ENCODE results near the gene SEC22C. TPM values are rescaled to one million over a fixed set of nuclear protein-coding genes. Genes with fewer than 3 reads are reported as not detected.
"Not testable (repeated sequence)": the region's sequence is repeated elsewhere in the genome, so short reads cannot be mapped to it uniquely, and the experiment has no call there.

Gene SEC22C
- total and polyA plus RNA-seq, 7 experiments from 2014 or later = 38.0 to 54.8 (median 50.4) TPM

DNA sequence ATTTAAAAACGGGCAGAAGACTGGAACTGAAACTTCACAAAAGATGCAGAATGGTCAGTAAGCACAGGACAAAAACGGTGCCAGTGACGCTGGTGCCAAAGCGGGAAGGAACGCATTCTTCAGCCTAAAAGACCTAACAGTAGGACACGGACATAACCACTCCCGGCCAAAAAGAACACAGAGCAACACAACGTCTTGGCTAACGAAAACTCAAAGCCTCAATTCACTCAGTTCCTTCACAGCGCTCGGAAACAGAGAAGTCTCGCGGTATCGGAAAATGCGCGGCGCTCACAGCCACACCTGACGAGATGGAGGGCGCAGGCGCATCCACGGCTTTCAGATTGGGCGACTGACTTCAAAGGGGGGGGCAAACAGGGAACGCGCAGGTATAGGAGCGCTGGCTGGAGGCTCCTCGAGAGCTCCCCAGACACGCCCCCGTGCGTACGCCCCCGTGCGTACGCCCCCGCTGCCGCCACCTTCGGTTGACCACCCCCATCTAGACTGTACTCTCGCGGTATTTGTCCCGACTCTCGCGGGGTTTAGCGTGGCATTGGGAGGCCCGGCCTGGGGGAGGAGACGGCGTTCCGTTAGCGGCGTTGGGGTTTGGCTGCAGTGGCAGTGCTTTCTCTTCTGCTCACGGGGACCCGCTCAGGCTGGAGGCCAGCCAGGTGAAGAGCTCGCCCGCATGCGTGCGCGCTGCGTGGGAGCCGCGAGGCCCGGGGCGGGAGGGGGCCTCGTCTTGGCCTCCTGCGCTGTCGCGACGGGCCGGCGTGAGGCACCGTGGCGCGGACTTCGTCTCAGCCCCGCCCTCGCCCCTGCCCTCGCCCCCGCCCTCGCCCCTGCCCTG, 18.6 kb upstream of the SEC22C start, which contains the start of gene NKTR:
Gene NKTR, plus strand, starts transcription at position 576 of the 847 bp plus-strand sequence. CDS start 321 bp downstream, outside the sequence.
- Mint-ChIP-seq H3K36me3 (peaks cover 0 to 30% (median 26%) of the 10 kb centered on the region in 5 donors), H3K4me3 (peak within 1 kb of the TSS; percentile 91 to 98 (median 95)), H3K9me3 (peaks cover 0 to 8% (median 0%) of the 10 kb centered on the region in 11 donors), H3K27ac (peak within 1 kb of the TSS; percentile 95 to 99 (median 98)), H3K27me3 (peaks cover 0 to 2% (median 0%) of the 10 kb centered on the region in 5 donors), H3K4me1 (peaks cover 26 to 53% (median 43%) of the 10 kb centered on the region in 7 donors)
- Histone ChIP-seq H3K36me3 (ENCODE audit: control insufficient read depth in 2 of 3, insufficient read depth in 3 of 3, low read length in 3 of 3) (peaks cover 0 to 13% (median 6%) of the 10 kb centered on the region in 3 experiments), H3K27ac (ENCODE audit: low read depth, low read length) (peak within 1 kb of the TSS; percentile 93), H3K4me1 (ENCODE audit: control insufficient read depth in 2 of 2, insufficient read depth in 2 of 2, low read length in 2 of 2) (peaks cover 11 to 25% of the 10 kb centered on the region in 2 donors), H3K4me3 (ENCODE audit: low read length) (peak within 1 kb of the TSS; percentile 75), H3K9me3 (ENCODE audit: control insufficient read depth in 2 of 3, low read length in 3 of 3) (no peaks in the 10 kb centered on the region), H3K27me3 (ENCODE audit: control insufficient read depth in 2 of 2, insufficient read depth in 2 of 2, low read length in 2 of 2) (no peaks in the 10 kb centered on the region)
- intact Hi-C loops (cut with micrococcal nuclease) = loop anchor here (1.0 to 10.0 kb wide), 14 partner anchors 10 to 1734 kb away; partner anchors contain the start of genes SS18L2 (in 2 of the 2), ABHD5 (in 1 of the 2), CCDC13 (in 1 of the 2) and CTNNB1 (in 1 of the 2)
- CTCF ChIA-PET = interaction anchor here (1.1 kb wide), 1 partner anchor 10 kb away, joined by 4 read pairs; the partner anchor contains the start of gene SS18L2
- ATAC-seq (peak; percentile 97), DNase-seq (peak; percentile 98 to 100 (median 100))
- POLR2A ChIA-PET = interaction anchor here (0.9 to 3.8 kb wide), 17 partner anchors 9 to 145 kb away, joined by 3 to 63 read pairs (median 6); partner anchors contain the start of genes SEC22C, SS18L2 and ZBTB47

DNA sequence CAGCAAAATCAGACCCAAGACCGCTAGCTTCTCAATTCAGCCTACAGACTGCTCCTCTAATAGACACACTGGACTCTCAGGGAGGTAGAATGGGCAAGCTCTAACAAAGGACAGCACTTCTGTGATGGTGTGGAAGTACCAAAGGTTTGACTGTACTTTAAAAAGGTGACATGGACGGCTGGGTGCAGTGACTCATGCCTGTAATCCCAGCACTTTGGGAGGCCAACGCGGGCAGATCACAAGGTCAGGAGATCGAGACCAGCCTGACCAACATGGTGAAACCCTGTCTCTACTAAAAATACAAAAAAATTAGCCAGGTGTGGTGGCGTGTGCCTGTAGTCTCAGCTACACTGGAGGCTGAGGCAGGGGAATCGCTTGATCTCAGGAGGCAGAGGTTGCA, 15.3 kb upstream of the SEC22C start:
- H3K9me3 Mint-ChIP-seq = not testable (repeated sequence)
- POLR2A ChIA-PET = interaction anchor here (0.9 to 1.4 kb wide), 3 partner anchors 8 to 40 kb away, joined by 3 read pairs; no protein-coding TSS in a partner anchor
- H3K36me3 Mint-ChIP-seq = peaks cover 0 to 24% (median 20%) of the 10 kb centered on the region in 5 donors

DNA sequence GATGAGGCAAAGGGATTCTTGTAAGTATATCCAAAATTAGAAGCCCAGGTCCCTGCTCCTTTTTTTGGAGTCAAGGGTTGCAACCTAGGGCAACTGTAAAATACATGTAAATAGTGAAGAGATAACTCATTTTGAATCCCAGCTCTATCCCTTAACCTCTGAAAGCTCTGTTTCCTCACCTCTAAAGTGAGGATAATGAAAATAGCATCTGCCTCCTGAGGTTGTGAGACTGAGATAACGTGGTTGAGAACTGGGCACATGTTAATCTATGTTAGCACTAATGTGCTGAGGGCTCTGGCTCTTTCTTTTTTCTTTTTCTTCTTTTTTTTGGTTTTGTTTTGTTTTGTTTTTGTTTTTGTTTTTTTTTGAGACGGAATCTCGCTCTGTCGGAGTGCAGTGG, 13.9 kb upstream of the SEC22C start:
- ATAC-seq (no peak), DNase-seq (no peak)
- peaks cover 13 to 53% (median 40%) of the 10 kb centered on the region in 7 donors for H3K4me1 Mint-ChIP-seq
- H3K36me3 Mint-ChIP-seq = peaks cover 0 to 24% (median 19%) of the 10 kb centered on the region in 5 donors
- Histone ChIP-seq H3K9me3 (ENCODE audit: control insufficient read depth in 2 of 3, low read length in 3 of 3) (no peaks in the 10 kb centered on the region), H3K4me1 (ENCODE audit: control insufficient read depth in 2 of 2, insufficient read depth in 2 of 2, low read length in 2 of 2) (peaks cover 12 to 16% of the 10 kb centered on the region in 2 donors), H3K36me3 (ENCODE audit: control insufficient read depth in 2 of 3, insufficient read depth in 3 of 3, low read length in 3 of 3) (peaks cover 9 to 24% (median 16%) of the 10 kb centered on the region in 3 experiments), H3K27me3 (ENCODE audit: control insufficient read depth in 2 of 2, insufficient read depth in 2 of 2, low read length in 2 of 2) (no peaks in the 10 kb centered on the region), H3K4me3 (ENCODE audit: low read length) (no peak overlapping the region), H3K27ac (ENCODE audit: low read depth, low read length) (no peak overlapping the region)
- ChIA-PET POLR2A (interaction anchor here (1.5 kb wide), 1 partner anchor 13 kb away, joined by 4 read pairs; the partner anchor contains the start of gene SEC22C), CTCF (no interaction called here)
- peak overlapping the region in 1 of 9 donors; percentile 74 for H3K27ac Mint-ChIP-seq
- peaks cover 0 to 2% (median 0%) of the 10 kb centered on the region in 5 donors for H3K27me3 Mint-ChIP-seq
- no peak overlapping the region for H3K4me3 Mint-ChIP-seq
- intact Hi-C loops (cut with micrococcal nuclease) = no loop called here
- no peaks in the 10 kb centered on the region for H3K9me3 Mint-ChIP-seq

More for the DNA sequence above, 15.3 kb upstream of the SEC22C start:
- intact Hi-C loops (cut with micrococcal nuclease); H3K27ac ChIP-seq (ENCODE audit: low read depth, low read length); H3K27me3 ChIP-seq (ENCODE audit: control insufficient read depth in 2 of 2, insufficient read depth in 2 of 2, low read length in 2 of 2); H3K4me3 ChIP-seq (ENCODE audit: low read length); H3K9me3 ChIP-seq (ENCODE audit: control insufficient read depth in 2 of 3, low read length in 3 of 3); ATAC-seq; DNase-seq; H3K4me3 Mint-ChIP-seq; H3K27me3 Mint-ChIP-seq: not testable (repeated sequence)
- CTCF ChIA-PET = interaction anchor here (0.7 kb wide), 1 partner anchor 50 kb away, joined by 3 read pairs; no protein-coding TSS in a partner anchor
- Histone ChIP-seq H3K36me3 (ENCODE audit: control insufficient read depth in 2 of 3, insufficient read depth in 3 of 3, low read length in 3 of 3) (peaks cover 9 to 27% (median 16%) of the 10 kb centered on the region in 3 experiments), H3K4me1 (ENCODE audit: control insufficient read depth in 2 of 2, insufficient read depth in 2 of 2, low read length in 2 of 2) (peaks cover 5 to 15% of the 10 kb centered on the region in 2 donors)
- Mint-ChIP-seq H3K27ac (peak overlapping the region in 2 of 9 donors; percentile 13 to 55), H3K4me1 (peaks cover 22 to 48% (median 40%) of the 10 kb centered on the region in 7 donors)

DNA sequence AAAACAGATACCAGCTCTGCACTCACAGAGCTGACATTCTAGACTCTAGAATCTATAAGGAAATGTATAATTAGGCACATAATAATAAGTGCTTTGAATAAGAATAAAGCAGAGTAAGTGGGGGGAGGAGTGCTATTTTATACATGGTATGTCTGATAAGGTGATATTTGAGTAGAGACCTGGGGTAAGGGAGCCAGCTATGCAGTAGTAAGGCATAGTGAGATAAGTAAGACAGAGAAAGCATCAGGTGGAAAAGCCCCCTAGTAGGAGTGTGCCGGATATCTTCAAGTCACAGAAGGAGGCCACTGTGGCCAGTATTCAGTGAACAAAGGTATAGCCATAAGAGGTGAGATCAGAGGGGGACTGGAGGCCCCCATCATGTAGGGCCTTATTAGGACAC, 11.9 kb upstream of the SEC22C start:
- H3K36me3 ChIP-seq (ENCODE audit: control insufficient read depth in 2 of 3, insufficient read depth in 3 of 3, low read length in 3 of 3) = peaks cover 9 to 24% (median 16%) of the 10 kb centered on the region in 3 experiments
- Mint-ChIP-seq H3K36me3 (peaks cover 0 to 24% (median 19%) of the 10 kb centered on the region in 5 donors), H3K4me1 (peaks cover 8 to 55% (median 40%) of the 10 kb centered on the region in 7 donors), H3K27ac (peak overlapping the region in 4 of 9 donors; percentile 8 to 54 (median 40)), H3K4me3 (no peak overlapping the region), H3K9me3 (no peaks in the 10 kb centered on the region), H3K27me3 (no peaks in the 10 kb centered on the region)
- ATAC-seq = no peak
- CTCF ChIA-PET = interaction anchor here (0.6 kb wide), 1 partner anchor 17 kb away, joined by 3 read pairs; no protein-coding TSS in a partner anchor
- H3K4me3 ChIP-seq (ENCODE audit: low read length) = no peak overlapping the region
- POLR2A ChIA-PET = interaction anchor here (0.8 to 1.3 kb wide), 2 partner anchors 11 to 58 kb away, joined by 3 to 6 read pairs; no protein-coding TSS in a partner anchor
- H3K9me3 ChIP-seq (ENCODE audit: control insufficient read depth in 2 of 3, low read length in 3 of 3) = no peaks in the 10 kb centered on the region
- peaks cover 13 to 14% of the 10 kb centered on the region in 2 donors for H3K4me1 ChIP-seq (ENCODE audit: control insufficient read depth in 2 of 2, insufficient read depth in 2 of 2, low read length in 2 of 2)
- no peak overlapping the region for H3K27ac ChIP-seq (ENCODE audit: low read depth, low read length)
- DNase-seq = no peak
- no peaks in the 10 kb centered on the region for H3K27me3 ChIP-seq (ENCODE audit: control insufficient read depth in 2 of 2, insufficient read depth in 2 of 2, low read length in 2 of 2)
- intact Hi-C loops (cut with micrococcal nuclease) = loop anchor here in 1 of 2 donors (5.0 kb wide), 1 partner anchor 209 kb away; the partner anchor contains the start of gene HIGD1A

DNA sequence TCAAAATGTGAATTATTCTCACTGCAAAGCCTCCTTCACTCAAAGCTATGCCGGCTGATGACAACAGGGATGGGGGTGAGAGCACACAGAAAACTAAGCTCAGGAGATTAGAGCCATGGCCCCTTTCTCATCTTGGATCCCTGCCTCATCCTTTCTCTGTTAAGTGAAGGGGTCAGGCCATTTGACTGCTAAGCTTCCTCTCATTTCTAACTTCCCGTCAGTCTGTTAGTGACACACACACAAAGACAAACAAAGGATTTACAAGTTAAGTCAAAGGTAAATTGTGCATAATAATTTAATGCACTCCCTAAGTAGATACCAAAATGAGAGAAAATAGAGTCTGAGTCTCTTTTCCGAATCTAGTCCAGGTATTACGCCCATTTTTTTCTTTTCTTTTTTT, 10.0 kb upstream of the SEC22C start:
- DNase-seq = no peak
- no peaks in the 10 kb centered on the region for H3K9me3 ChIP-seq (ENCODE audit: control insufficient read depth in 2 of 3, low read length in 3 of 3)
- peak overlapping the region; percentile 55 for H3K4me3 ChIP-seq (ENCODE audit: low read length)
- ATAC-seq = no peak
- POLR2A ChIA-PET = interaction anchor here (1.8 to 4.6 kb wide), 4 partner anchors 10 to 47 kb away, joined by 5 to 63 read pairs (median 18); partner anchors contain the start of genes NKTR and SEC22C
- peaks cover 8 to 47% (median 38%) of the 10 kb centered on the region in 7 donors for H3K4me1 Mint-ChIP-seq
- H3K36me3 Mint-ChIP-seq = peaks cover 0 to 19% (median 15%) of the 10 kb centered on the region in 5 donors
- peak overlapping the region in 8 of 9 donors; percentile 59 to 100 (median 96) for H3K27ac Mint-ChIP-seq
- no peaks in the 10 kb centered on the region for H3K27me3 Mint-ChIP-seq
- no peaks in the 10 kb centered on the region for H3K27me3 ChIP-seq (ENCODE audit: control insufficient read depth in 2 of 2, insufficient read depth in 2 of 2, low read length in 2 of 2)
- CTCF ChIA-PET = no interaction called here
- H3K4me3 Mint-ChIP-seq = peak overlapping the region; percentile 24 to 100 (median 94)
- intact Hi-C loops (cut with micrococcal nuclease) = loop anchor here (2.0 to 5.0 kb wide), 2 partner anchors 47 to 210 kb away; partner anchors contain the start of gene HIGD1A (in 1 of the 2)
- no peaks in the 10 kb centered on the region for H3K9me3 Mint-ChIP-seq
- peaks cover 13 to 14% of the 10 kb centered on the region in 2 donors for H3K4me1 ChIP-seq (ENCODE audit: control insufficient read depth in 2 of 2, insufficient read depth in 2 of 2, low read length in 2 of 2)
- peak overlapping the region; percentile 77 for H3K27ac ChIP-seq (ENCODE audit: low read depth, low read length)
- H3K36me3 ChIP-seq (ENCODE audit: control insufficient read depth in 2 of 3, insufficient read depth in 3 of 3, low read length in 3 of 3) = peaks cover 9 to 24% (median 16%) of the 10 kb centered on the region in 3 experiments

Measured in naive thymus-derived CD4-positive, alpha-beta T cell (primary cell).